ENCODE data around the gene RAB17. TPM values are rescaled to one million over a fixed set of nuclear protein-coding genes. Genes with fewer than 3 reads are reported as not detected.

RAB17 gene
- polyA plus RNA-seq, 1 donor (not counting 4 experiments of a cell fraction or from before 2014, with no cell fraction given), result 2.4 TPM

DNA sequence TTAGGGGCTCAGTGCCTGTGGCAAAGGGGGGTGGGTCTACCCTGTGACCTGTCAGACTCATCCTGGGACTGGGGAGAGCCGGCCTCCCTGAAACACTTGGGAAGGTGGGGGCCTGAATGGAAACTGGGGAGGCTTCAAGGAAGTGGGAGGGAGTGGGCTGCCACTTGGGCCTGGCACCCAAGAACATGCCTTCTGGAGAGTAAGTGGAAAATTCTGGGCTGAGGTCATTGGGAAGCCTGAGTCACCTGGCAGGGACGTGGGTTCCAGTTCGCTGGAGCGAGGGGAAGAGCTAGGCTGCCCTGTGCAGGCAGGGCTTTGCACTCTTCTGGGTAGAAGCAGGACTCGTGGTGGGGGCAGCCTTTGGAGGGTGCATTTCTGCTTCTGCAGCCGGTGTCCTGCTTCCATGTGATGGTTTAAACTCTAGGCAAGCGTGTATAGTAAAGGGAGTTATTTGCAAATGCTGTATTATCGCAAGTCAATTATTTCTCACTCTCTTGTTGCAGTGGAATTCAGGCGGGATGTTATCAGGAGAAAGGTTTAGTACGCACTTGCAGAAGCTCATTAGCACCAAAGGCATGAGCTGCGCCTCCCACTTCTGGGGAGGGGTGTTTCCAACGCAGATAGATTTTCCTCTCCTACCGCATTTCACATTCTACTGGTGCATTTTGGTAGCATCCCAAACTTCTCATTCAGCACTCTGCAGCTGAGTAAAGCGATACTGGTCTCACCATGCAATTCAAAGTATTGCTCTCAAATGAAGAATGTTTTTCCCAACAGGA is 40.7 kb upstream of the RAB17 start:
- Histone ChIP-seq H3K9me3 (ENCODE audit: control insufficient read depth, low read depth, low read length) (no peaks in the 10 kb centered on the region), H3K27me3 (ENCODE audit: control insufficient read depth, extremely low read depth, insufficient read depth, low read length) (peaks cover 52% of the 10 kb centered on the region), H3K4me2 (ENCODE audit: control insufficient read depth, extremely low read depth, insufficient read depth, low read depth, low read length) (no peak overlapping the region), H3K9me1 (ENCODE audit: control insufficient read depth, extremely low read depth, insufficient read depth, low read length) (no peaks in the 10 kb centered on the region), H3K9ac (ENCODE audit: control insufficient read depth, extremely low read depth, insufficient read depth, low read length) (no peak overlapping the region), H3K36me3 (ENCODE audit: control insufficient read depth in 2 of 2, extremely low read depth in 1 of 2, insufficient read depth in 2 of 2, low read length in 2 of 2) (no peaks in the 10 kb centered on the region), H3K4me1 (ENCODE audit: control insufficient read depth, extremely low read depth, insufficient read depth, low read length) (no peaks in the 10 kb centered on the region), H3K4me3 (ENCODE audit: control insufficient read depth in 2 of 3, extremely low read depth in 1 of 3, insufficient read depth in 2 of 3, low read depth in 1 of 3, low read length in 3 of 3) (no peak overlapping the region), H2AFZ (ENCODE audit: control insufficient read depth, low read length) (no peak overlapping the region), H3K79me2 (ENCODE audit: control insufficient read depth, insufficient read depth, low read length) (no peaks in the 10 kb centered on the region), H3K27ac (ENCODE audit: control insufficient read depth, insufficient read depth, low read length) (no peak overlapping the region), H4K20me1 (ENCODE audit: control insufficient read depth, extremely low read depth, insufficient read depth, low read length) (no peaks in the 10 kb centered on the region)
- FAIRE-seq (no peak), DNase-seq (ENCODE audit: low read depth, low spot score) (no peak)
- no peak for TF ChIP-seq EZH2 (IDR thresholded peaks at IDR 0.05; ENCODE audit: low read length)
- TF ChIP-seq, protein P1, sequence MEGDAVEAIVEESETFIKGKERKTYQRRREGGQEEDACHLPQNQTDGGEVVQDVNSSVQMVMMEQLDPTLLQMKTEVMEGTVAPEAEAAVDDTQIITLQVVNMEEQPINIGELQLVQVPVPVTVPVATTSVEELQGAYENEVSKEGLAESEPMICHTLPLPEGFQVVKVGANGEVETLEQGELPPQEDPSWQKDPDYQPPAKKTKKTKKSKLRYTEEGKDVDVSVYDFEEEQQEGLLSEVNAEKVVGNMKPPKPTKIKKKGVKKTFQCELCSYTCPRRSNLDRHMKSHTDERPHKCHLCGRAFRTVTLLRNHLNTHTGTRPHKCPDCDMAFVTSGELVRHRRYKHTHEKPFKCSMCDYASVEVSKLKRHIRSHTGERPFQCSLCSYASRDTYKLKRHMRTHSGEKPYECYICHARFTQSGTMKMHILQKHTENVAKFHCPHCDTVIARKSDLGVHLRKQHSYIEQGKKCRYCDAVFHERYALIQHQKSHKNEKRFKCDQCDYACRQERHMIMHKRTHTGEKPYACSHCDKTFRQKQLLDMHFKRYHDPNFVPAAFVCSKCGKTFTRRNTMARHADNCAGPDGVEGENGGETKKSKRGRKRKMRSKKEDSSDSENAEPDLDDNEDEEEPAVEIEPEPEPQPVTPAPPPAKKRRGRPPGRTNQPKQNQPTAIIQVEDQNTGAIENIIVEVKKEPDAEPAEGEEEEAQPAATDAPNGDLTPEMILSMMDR (optimal IDR thresholded peaks at IDR 0.05 in 1 of 3, IDR thresholded peaks at IDR 0.05 in 1 of 3, conservative IDR thresholded peaks at IDR 0.05 in 1 of 3; ENCODE audit: extremely low read depth in 1 of 3, insufficient read depth in 2 of 3, low read length in 3 of 3), result no peak
- dilution Hi-C loops (cut with MboI; ENCODE audit: extremely low pct_ligation_motif_present, low sequenced_read_pairs), result no loop called here

DNA sequence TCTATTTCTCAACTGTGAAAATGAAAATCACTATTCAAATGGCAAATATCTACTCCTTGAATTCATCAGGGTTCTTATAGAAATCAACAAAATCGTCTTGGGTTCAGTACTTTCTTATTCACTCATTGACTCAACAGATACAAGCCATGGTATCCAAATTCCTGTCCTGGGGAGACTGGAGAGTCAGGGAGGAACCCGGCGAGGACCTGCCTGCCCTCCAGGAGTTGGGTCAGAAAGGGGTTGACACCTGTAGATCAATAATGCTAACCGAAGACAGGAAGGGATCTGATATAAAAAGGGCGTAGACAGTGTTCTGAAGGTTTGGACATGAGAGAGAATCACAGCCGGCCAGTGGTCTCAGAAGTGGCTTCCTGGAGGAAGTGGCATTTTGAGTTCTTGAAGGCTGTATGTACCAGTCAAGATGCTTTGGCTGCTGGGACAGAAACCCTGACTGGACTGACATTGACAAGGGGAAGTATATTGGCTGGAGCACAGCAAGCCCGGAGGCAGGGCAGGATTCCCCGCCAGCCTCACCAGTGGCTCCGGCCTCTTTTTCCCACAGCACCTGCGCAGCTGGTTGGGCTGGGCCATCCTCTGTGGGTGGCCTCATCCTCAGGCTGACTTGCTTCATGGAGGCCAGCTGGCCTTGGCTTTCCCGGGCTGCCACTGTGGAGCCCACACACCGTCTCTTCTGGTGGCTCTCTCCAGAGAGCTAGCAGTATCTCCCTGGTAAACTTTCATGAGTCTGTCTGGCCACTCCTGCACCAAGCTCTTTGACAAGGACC is 39.9 kb upstream of the RAB17 start:
- no peaks in the 10 kb centered on the region for H3K9me1 ChIP-seq (ENCODE audit: control insufficient read depth, extremely low read depth, insufficient read depth, low read length)
- H3K9ac ChIP-seq (ENCODE audit: control insufficient read depth, extremely low read depth, insufficient read depth, low read length), result no peak overlapping the region
- no peak overlapping the region for H3K4me2 ChIP-seq (ENCODE audit: control insufficient read depth, extremely low read depth, insufficient read depth, low read depth, low read length)
- H3K4me3 ChIP-seq (ENCODE audit: control insufficient read depth in 2 of 3, extremely low read depth in 1 of 3, insufficient read depth in 2 of 3, low read depth in 1 of 3, low read length in 3 of 3), result no peak overlapping the region
- TF ChIP-seq EZH2 (IDR thresholded peaks at IDR 0.05; ENCODE audit: low read length), result no peak
- TF ChIP-seq, protein P1 (optimal IDR thresholded peaks at IDR 0.05 in 1 of 3, IDR thresholded peaks at IDR 0.05 in 1 of 3, conservative IDR thresholded peaks at IDR 0.05 in 1 of 3; ENCODE audit: extremely low read depth in 1 of 3, insufficient read depth in 2 of 3, low read length in 3 of 3), result no peak
- H2AFZ ChIP-seq (ENCODE audit: control insufficient read depth, low read length), result no peak overlapping the region
- no peaks in the 10 kb centered on the region for H3K9me3 ChIP-seq (ENCODE audit: control insufficient read depth, low read depth, low read length)
- no peak overlapping the region for H3K27ac ChIP-seq (ENCODE audit: control insufficient read depth, insufficient read depth, low read length)
- FAIRE-seq (no peak), DNase-seq (ENCODE audit: low read depth, low spot score) (no peak)
- H3K79me2 ChIP-seq (ENCODE audit: control insufficient read depth, insufficient read depth, low read length), result no peaks in the 10 kb centered on the region
- H3K36me3 ChIP-seq (ENCODE audit: control insufficient read depth in 2 of 2, extremely low read depth in 1 of 2, insufficient read depth in 2 of 2, low read length in 2 of 2), result no peaks in the 10 kb centered on the region
- no peaks in the 10 kb centered on the region for H3K4me1 ChIP-seq (ENCODE audit: control insufficient read depth, extremely low read depth, insufficient read depth, low read length)
- dilution Hi-C loops (cut with MboI; ENCODE audit: extremely low pct_ligation_motif_present, low sequenced_read_pairs), result no loop called here
- no peaks in the 10 kb centered on the region for H4K20me1 ChIP-seq (ENCODE audit: control insufficient read depth, extremely low read depth, insufficient read depth, low read length)
- H3K27me3 ChIP-seq (ENCODE audit: control insufficient read depth, extremely low read depth, insufficient read depth, low read length), result peaks cover 60% of the 10 kb centered on the region

All from keratinocyte (primary cell).